GM18520 (cell line): ENCODE results near the gene RNF224.

Experiments used
- ATAC-seq: cut with Tn5 transposase; IDR thresholded peaks from one replicate; pipeline ENCODE4 v1.9.1; 2021; ENCODE audit not compliant: unreplicated experiment

RNF224 gene

DNA sequence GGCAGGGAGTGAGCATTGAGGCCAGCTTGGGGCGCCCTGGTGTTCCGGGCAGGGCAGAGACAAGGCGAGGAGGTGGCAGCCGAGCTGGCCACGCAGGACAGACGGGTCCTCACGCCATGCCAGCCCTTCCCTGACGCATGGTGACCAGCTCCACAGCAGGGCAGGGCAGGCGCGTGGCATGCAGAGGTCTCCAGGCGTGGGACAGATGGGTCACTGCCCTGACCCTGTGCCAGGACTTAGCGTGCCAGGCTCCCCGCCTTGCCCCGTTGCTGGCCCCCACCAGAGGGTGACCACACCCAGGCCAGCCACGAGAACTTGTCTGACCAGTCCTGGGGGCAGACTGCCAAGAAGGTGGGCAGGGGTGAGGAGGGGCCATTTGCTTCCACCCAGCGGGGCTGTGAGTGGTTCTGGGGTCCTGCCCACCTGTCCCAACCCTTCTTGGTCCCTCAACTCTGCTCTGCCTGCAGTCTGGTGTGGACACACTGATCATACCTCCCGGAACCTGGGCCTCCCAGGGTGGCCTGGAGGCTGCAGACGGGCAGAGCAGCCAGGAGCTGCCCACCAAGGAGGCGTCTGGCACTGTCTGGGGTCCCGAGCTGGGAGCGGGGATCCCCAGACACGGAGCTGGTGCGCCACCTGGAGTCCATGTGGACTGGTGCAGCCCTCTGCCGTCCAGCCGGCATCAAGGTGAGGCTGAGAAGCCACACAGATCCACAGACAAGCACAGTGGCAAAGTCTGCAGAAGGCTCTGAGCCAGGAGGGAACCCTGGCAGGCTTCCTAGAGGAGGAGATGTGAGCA, at the start of gene RNF224:
RNF224 (plus strand) TSS at position 449 of the 799 bp plus-strand sequence. CDS start 834 bp downstream, outside the sequence.
- no peak for ATAC-seq

- no peak for ATAC-seq
These were observed 48.9 kb upstream of the RNF224 start for GRCh38 chr9:137178201-137178938.

- no peak for ATAC-seq
These were observed 48.2 kb upstream of the RNF224 start for GRCh38 chr9:137178939-137179630.

- ATAC-seq = no peak
These were observed 47.5 kb upstream of the RNF224 start for GRCh38 chr9:137179761-137180160.

DNA sequence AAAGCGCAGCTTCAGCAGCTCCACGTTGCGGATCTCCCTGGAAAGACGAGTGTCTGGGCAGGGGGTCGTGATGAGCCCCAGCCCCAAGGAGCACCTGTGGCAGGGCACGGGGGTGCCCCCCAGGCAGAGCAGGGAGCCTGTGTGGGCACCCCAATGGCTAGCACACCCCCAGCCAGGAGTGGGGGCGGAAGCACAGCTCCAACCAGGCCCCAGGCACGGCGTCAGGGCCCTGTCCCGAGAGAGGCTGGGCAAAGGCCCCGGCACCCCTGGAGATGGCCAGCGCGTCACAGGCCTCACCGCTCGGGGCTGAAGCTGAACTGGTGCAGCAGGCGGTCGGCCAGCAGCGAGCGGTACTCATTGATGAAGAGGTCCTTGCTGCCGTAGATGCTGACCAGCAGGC, 46.8 kb upstream of the RNF224 start:
- no peak for ATAC-seq

DNA sequence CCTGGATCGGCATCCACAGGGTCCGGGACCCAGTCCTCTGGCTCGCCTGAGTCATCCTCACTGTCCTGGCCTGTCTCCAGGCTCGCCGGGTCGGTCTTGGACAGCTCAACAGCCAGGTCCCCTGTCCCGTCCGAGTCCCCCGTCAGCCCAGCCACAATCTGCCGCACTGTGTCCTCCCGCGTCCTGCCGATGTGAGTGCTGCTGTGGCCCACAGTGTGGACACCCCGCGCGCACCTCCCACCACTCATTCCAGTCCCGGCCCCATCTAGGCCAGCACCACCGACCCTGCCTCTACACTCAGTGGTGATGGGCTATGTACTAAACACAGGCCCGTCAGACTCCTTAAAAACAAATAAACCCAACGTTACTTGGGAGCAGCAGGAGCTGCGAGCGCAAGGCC, 45.6 kb upstream of the RNF224 start:
- no peak for ATAC-seq

DNA sequence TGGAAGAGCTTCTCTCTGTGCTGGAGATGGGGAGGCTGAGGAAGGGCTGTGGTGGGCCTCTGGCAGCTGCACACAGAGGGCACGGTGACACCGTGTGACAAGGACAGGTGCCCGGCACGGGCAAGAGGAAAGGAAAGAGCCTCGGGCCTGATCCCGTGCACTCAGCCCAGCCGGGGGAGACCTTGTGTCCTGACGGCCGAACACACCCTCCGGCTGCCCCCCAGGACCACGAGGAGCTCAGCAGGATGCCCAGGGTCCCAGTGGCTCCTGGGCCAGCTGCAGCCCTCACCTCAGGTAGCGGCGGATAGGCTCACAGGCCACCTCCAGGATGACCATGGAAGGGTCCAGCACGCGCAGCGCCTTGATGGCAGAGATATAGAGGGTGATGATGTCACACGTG, 44.5 kb upstream of the RNF224 start:
- no peak for ATAC-seq

GRCh38 chr9:137183980-137184595, 43.2 kb upstream of the RNF224 start:
- no peak for ATAC-seq

DNA sequence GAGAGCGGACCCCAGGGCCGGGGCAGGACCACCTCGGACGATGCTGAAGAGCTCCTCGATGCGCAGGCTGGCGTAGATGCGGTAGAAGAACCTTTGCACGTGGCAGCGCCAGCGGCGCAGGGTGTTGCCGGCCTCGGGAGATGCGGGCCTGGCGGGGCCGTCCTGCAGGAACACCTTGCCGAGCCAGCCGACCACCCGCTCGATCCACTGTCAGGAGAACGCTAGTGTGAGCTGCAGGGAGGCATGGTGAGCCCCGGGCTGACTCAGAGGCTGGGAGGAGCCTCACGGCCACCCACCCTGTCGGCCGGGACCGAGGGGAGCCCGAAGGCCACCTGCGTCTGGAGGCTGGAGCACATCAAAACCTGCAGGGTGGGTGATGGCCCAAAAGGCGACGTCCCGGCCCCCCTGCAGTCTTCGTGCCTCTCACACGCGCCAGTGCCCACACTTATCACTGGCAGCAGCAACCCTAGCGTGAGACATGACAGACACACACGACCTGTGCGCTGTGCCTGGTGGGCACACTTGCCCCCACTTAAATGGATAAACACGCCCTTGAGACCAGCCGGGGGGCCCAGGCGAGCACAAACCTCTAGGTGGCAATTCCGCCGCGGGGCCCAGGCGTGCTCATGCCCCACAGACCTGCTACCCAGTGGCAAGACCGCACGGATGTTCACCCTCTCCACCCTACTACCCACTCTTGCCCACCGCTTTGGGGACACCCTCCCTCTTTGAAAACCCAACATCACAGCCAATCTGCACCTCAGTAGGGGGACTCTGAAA, 42.2 kb upstream of the RNF224 start:
- ATAC-seq = no peak

GRCh38 chr9:137185921-137186320, 41.4 kb upstream of the RNF224 start:
- ATAC-seq = no peak

DNA sequence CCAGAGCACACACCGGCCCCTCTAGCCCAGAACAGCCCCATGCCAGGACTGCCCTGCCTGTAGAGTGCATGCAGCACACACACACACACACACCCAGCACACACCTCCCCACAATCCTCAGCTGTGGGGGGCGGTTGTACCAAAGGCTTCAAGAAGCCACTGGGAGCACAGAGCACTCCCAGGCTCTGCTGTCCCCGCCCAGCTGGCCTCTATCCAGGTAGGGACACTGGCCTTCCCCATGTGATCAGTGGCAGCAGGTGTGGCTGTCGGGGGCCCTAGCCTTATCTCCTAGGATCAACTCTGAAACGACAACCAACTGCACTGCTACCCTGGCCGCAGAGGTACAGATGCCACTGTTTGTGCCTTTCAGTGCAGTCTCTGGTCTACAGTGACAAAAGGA, 40.9 kb upstream of the RNF224 start:
- no peak for ATAC-seq

- ATAC-seq = no peak
These were observed 39.9 kb upstream of the RNF224 start for GRCh38 chr9:137187386-137187785.

DNA sequence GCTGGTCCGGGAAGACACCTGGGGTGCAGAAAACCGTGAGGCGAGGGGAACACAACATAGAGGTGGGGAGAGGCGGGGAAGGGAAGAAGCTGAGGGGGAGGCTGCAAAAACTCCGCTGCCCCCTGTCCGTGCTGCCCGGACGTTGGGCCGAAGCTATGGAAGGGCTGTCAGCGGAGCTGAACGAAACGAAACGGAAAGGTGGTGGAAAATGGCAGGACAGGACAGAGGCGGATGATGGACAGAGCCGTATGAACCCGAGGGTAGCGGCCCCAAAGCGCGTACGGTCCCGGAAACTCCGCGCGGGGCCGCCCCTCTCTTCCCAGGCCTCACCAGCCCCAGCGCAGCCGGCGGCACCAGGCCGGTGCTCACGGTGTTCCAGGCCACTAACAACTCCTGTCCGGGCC, 39.2 kb upstream of the RNF224 start:
- no peak for ATAC-seq

GRCh38 chr9:137188490-137189296, 38.6 kb upstream of the RNF224 start, which contains the start of the genes ANAPC2 and SSNA1:
TSS of gene ANAPC2 (minus strand) at chr9:137188560. CDS start at chr9:137188532, 28 bp downstream.
TSS of gene SSNA1 (plus strand) at chr9:137188676. CDS start at chr9:137188727, 51 bp downstream.
- ATAC-seq = peak; percentile 84

GRCh38 chr9:137189297-137190295, 37.7 kb upstream of the RNF224 start:
- ATAC-seq = no peak

GRCh38 chr9:137190315-137190856, 36.9 kb upstream of the RNF224 start:
- no peak for ATAC-seq

DNA sequence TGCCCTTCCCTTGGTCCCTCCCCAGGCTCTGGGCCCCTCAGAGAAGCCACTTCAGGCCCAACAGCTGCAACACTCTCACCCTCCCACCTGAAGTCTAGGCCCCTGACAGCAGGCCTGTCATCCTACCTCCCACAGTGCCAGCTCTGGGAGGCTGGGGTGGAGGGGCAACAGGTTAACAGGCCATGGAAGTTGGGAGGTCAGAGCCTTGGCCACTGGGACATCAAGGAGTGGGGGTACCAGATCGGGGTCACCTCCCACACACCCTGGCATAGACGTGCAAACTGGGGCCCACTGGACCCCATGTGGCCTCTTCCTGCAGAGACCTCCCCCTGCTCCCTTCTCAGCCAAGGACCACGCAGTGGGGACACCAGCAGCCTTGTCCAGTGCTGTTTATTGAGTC, 36.1 kb upstream of the RNF224 start:
- no peak for ATAC-seq
